Medulla oblongata (tissue), 1 donor: ENCODE measurements around the gene TCERG1L.

Experiments used
- DNase-seq: peaks from one replicate; pipeline ENCODE4 v3.0.0-alpha.2; 2015; ENCODE audit errors: extremely low spot score

Gene TCERG1L

GRCh38 chr10:131207176-131207575 lies 104.3 kb downstream of the TCERG1L start:
- no peak for DNase-seq

GRCh38 chr10:131206111-131206995 lies 105.2 kb downstream of the TCERG1L start:
- DNase-seq: no peak

- no peak for DNase-seq
These were observed 106.0 kb downstream of the TCERG1L start for GRCh38 chr10:131205556-131205955.

GRCh38 chr10:131204406-131205152 lies 106.9 kb downstream of the TCERG1L start:
- DNase-seq: no peak

- DNase-seq: no peak
These were observed 107.8 kb downstream of the TCERG1L start for GRCh38 chr10:131203456-131204357.

- no peak for DNase-seq
These were observed 108.5 kb downstream of the TCERG1L start for GRCh38 chr10:131202990-131203389.

GRCh38 chr10:131201741-131202515 lies 109.6 kb downstream of the TCERG1L start:
- DNase-seq: no peak

- no peak for DNase-seq
These were observed 110.6 kb downstream of the TCERG1L start for GRCh38 chr10:131200856-131201470.

GRCh38 chr10:131199646-131200045 lies 111.9 kb downstream of the TCERG1L start:
- DNase-seq: no peak

GRCh38 chr10:131198843-131199242 lies 112.7 kb downstream of the TCERG1L start:
- DNase-seq: no peak

GRCh38 chr10:131198401-131198800 lies 113.1 kb downstream of the TCERG1L start:
- no peak for DNase-seq

- no peak for DNase-seq
These were observed 115.2 kb downstream of the TCERG1L start for GRCh38 chr10:131196176-131196885.

GRCh38 chr10:131195558-131196159 lies 115.9 kb downstream of the TCERG1L start:
- DNase-seq: no peak

GRCh38 chr10:131195116-131195515 lies 116.4 kb downstream of the TCERG1L start:
- no peak for DNase-seq

GRCh38 chr10:131193923-131194322 lies 117.6 kb downstream of the TCERG1L start:
- DNase-seq: no peak

GRCh38 chr10:131188494-131188893 lies 123.0 kb downstream of the TCERG1L start:
- DNase-seq: no peak

- DNase-seq: peak; percentile 57
These were observed 123.6 kb downstream of the TCERG1L start for GRCh38 chr10:131187926-131188325.

GRCh38 chr10:131187274-131187673 lies 124.2 kb downstream of the TCERG1L start:
- no peak for DNase-seq

GRCh38 chr10:131186547-131187253 lies 124.8 kb downstream of the TCERG1L start:
- DNase-seq: no peak
